ENCODE data around the gene KLF12.

Gene KLF12

DNA sequence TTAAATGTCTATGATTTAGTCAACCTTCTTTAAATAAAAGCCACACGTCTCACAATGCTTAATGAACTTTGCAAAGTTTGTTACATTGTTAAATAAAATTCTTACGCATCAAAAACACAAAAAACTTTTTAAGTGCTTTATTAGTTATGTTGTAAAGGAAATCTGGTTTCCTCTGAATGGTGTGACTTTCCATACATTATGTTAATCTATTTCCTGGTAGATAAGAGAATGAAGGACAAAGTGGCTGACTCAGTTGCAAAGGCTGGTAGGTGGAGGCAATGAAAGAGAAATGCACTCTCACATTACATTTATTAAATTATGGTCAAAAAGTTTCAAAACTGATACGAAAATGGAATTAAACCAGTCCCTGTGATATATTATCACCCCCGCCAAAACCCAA is 15.9 kb downstream of the KLF12 start:
- H3K27ac Mint-ChIP-seq = no peak overlapping the region
- peaks cover 56% of the 10 kb centered on the region for H3K4me1 Mint-ChIP-seq
- H3K9me3 Mint-ChIP-seq = peaks cover 18% of the 10 kb centered on the region
- H3K4me3 Mint-ChIP-seq = no peak overlapping the region
- no peak for ATAC-seq
- no peaks in the 10 kb centered on the region for H3K27me3 Mint-ChIP-seq
- peaks cover 59% of the 10 kb centered on the region for H3K36me3 Mint-ChIP-seq

DNA sequence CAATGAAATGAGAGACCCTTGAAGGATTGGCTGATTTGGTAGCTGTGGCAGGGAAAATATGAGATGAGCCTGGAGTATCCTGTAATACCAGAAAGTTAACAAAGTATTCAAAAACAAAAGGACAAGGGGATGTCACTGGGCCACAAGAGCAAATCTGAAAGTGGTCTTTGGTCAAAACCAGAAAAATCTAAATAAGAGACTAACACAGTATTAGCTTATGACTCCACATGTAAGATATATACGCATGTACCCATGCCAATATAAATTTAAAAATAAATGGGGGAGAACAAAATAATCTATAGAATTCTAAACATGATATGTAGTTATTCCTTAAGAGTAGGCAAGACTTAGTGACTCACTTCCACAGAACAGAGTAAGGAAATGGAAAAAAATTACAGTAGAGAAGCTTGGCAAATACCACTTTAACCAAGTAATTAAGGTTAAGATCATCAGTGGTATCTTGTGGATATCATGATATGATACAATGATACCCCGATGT is 16.9 kb downstream of the KLF12 start:
- Mint-ChIP-seq H3K27ac (no peak overlapping the region), H3K4me1 (peaks cover 62% of the 10 kb centered on the region), H3K27me3 (no peaks in the 10 kb centered on the region), H3K4me3 (no peak overlapping the region), H3K9me3 (peaks cover 18% of the 10 kb centered on the region), H3K36me3 (peaks cover 69% of the 10 kb centered on the region)
- ATAC-seq = no peak

GRCh38 chr13:74115133-74115532 is 19.1 kb downstream of the KLF12 start:
- no peak for ATAC-seq
- H3K27ac Mint-ChIP-seq = no peak overlapping the region
- peaks cover 12% of the 10 kb centered on the region for H3K9me3 Mint-ChIP-seq
- H3K36me3 Mint-ChIP-seq = peaks cover 54% of the 10 kb centered on the region
- H3K27me3 Mint-ChIP-seq = no peaks in the 10 kb centered on the region
- H3K4me3 Mint-ChIP-seq = no peak overlapping the region
- peaks cover 56% of the 10 kb centered on the region for H3K4me1 Mint-ChIP-seq

DNA sequence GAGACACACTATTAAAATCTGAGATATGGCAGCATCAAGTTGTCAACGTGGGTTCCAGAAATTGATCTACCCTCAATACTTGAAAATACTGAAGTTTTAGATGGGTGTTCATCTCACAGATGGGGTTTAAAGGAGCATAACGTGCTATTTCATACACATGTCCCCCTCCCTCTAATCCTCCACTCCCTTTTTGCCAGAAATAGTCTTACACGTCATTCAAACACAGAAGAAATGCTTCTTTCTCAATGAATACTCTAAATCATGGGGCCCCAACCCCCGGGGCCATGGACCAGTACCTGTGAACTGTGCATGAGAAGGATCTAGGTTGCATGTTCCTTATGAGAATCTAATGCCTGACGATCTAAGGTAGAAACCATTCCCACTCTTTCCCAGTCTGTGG is 19.6 kb downstream of the KLF12 start:
- Mint-ChIP-seq H3K27ac (no peak overlapping the region), H3K4me1 (peaks cover 61% of the 10 kb centered on the region), H3K27me3 (no peaks in the 10 kb centered on the region), H3K4me3 (no peak overlapping the region), H3K36me3 (peaks cover 50% of the 10 kb centered on the region), H3K9me3 (peaks cover 12% of the 10 kb centered on the region)
- no peak for ATAC-seq

GRCh38 chr13:74114202-74114601 is 20.0 kb downstream of the KLF12 start:
- H3K36me3 Mint-ChIP-seq = peaks cover 45% of the 10 kb centered on the region
- peaks cover 7% of the 10 kb centered on the region for H3K9me3 Mint-ChIP-seq
- no peaks in the 10 kb centered on the region for H3K27me3 Mint-ChIP-seq
- H3K4me3 Mint-ChIP-seq = no peak overlapping the region
- ATAC-seq = no peak
- H3K27ac Mint-ChIP-seq = no peak overlapping the region
- peaks cover 60% of the 10 kb centered on the region for H3K4me1 Mint-ChIP-seq

GRCh38 chr13:74111901-74112824 is 22.0 kb downstream of the KLF12 start:
- Mint-ChIP-seq H3K4me3 (no peak overlapping the region), H3K9me3 (peaks cover 3% of the 10 kb centered on the region), H3K27ac (no peak overlapping the region), H3K4me1 (peaks cover 50% of the 10 kb centered on the region), H3K27me3 (no peaks in the 10 kb centered on the region), H3K36me3 (peaks cover 33% of the 10 kb centered on the region)
- ATAC-seq = no peak

DNA sequence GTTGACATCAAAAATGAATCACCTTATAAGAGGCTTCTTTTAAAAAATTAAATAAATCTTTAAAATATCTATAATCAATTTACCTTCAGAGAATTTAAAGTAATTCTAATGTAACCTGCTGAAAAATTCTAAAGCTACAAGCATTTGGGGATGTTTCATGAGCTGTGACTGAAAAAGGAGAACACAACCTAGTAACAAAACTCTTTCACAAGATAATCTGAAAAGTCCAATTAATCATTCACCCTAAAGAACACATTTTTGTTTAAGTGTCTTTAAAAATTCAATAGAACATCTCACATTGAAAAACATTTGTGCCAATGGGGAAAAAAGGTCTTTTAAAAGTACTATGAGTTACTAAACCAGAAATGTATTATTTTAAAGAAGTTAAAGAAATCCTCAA is 22.8 kb downstream of the KLF12 start:
- ATAC-seq = no peak
- peaks cover 31% of the 10 kb centered on the region for H3K36me3 Mint-ChIP-seq
- peaks cover 54% of the 10 kb centered on the region for H3K4me1 Mint-ChIP-seq
- no peaks in the 10 kb centered on the region for H3K27me3 Mint-ChIP-seq
- no peak overlapping the region for H3K27ac Mint-ChIP-seq
- H3K4me3 Mint-ChIP-seq = no peak overlapping the region
- H3K9me3 Mint-ChIP-seq = peaks cover 3% of the 10 kb centered on the region

DNA sequence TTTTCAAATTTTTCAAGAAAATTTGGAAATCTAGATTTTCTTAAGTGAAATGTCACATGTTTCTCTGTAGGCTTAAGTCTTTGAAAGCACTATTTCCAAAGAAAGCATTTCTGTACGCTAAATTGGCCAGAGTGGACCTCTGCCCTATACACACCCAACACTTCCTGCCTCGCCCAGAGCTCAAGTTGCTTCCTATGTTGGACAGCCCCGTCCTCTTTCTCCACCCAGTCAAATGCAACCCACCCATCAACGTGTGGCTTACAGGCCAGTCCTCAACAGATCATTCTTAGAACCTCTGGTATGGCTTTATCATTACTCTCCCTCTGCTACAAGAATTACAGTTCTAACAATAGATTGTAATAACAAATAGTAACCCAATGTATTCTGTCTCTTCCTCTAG is 24.2 kb downstream of the KLF12 start:
- Mint-ChIP-seq H3K27me3 (no peaks in the 10 kb centered on the region), H3K9me3 (no peaks in the 10 kb centered on the region), H3K27ac (no peak overlapping the region), H3K4me3 (no peak overlapping the region), H3K36me3 (peaks cover 24% of the 10 kb centered on the region), H3K4me1 (peaks cover 53% of the 10 kb centered on the region)
- ATAC-seq = no peak

GRCh38 chr13:74107598-74107997 is 26.6 kb downstream of the KLF12 start:
- peaks cover 51% of the 10 kb centered on the region for H3K4me1 Mint-ChIP-seq
- ATAC-seq = no peak
- no peak overlapping the region for H3K4me3 Mint-ChIP-seq
- H3K36me3 Mint-ChIP-seq = peaks cover 8% of the 10 kb centered on the region
- no peak overlapping the region for H3K27ac Mint-ChIP-seq
- no peaks in the 10 kb centered on the region for H3K27me3 Mint-ChIP-seq
- no peaks in the 10 kb centered on the region for H3K9me3 Mint-ChIP-seq

DNA sequence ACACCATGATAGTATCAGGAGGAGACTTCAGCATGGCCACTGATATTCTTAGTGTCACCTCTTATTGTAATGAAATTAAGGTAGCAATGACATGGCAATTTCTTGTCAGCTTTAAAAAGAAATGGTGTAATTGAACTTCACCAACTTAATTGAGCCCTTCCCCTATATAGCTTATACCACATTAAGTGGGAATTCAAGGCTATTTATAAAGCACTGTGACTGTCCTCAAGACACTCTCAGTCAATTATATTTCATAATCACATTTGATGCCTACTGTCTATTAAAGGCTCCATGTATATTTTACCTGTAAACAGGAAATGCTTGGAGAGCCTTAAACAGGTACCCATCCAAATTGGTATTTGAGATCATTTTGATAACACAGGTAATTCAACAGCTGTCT is 28.3 kb downstream of the KLF12 start:
- Mint-ChIP-seq H3K4me1 (peaks cover 63% of the 10 kb centered on the region), H3K36me3 (peaks cover 15% of the 10 kb centered on the region), H3K9me3 (peaks cover 3% of the 10 kb centered on the region), H3K27ac (peak overlapping the region; percentile 55), H3K27me3 (no peaks in the 10 kb centered on the region), H3K4me3 (no peak overlapping the region)
- no peak for ATAC-seq

DNA sequence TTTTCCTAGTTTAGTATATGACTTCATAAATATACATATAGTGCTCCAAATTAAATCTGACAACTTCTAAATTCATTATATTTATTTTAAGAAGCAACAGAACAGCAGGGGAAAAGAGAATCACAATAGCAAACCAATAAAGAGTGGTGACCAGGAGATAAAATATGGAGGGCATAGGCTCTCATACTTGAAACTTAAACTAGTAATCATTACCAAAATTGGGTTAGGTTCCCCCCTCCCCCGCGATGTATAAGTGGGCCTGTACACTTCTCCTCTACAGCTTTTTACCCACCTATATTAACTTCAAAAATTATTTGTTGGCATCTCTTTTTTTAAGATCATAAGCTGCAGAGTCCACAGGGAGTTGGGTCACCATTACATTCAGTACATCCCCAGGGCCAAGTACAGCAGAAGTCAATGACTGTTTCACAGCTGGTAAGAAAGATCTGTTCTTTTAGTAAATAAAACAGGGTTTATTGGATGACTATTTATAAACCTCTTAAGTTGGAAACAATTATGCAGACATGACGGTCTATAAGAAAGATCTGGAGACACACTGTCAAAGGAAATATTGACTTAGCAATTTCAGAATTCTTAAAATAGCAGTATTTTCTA is 29.4 kb downstream of the KLF12 start:
- H3K27ac Mint-ChIP-seq = peak overlapping the region; percentile 55
- no peaks in the 10 kb centered on the region for H3K27me3 Mint-ChIP-seq
- no peak for ATAC-seq
- H3K4me3 Mint-ChIP-seq = no peak overlapping the region
- H3K4me1 Mint-ChIP-seq = peaks cover 59% of the 10 kb centered on the region
- H3K9me3 Mint-ChIP-seq = peaks cover 3% of the 10 kb centered on the region
- peaks cover 19% of the 10 kb centered on the region for H3K36me3 Mint-ChIP-seq

DNA sequence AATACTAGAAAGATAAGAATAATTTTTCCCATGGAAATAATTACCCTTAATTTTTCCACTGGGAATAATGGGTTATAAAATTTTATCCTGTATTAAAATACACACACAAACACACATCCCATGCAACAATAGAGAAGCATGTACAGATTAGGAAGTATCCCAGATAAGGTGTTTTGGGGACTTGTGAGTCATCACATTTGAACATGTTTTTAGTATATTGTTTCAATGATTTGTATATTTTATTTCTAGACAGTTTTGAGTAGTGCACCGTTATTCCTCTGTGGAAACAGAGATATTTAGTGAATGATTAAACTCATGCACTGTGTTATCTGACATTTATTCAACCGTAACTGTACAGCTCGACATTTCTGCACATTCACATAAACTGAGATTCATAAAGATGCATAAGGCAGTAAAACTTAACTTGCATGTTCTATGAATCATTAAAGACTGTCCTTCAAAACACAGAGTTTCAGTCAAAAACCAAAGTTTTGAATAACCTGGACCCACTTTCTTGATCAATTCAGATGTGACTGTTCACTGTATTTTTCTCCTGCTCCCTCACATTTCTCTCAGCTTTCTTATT is 30.1 kb downstream of the KLF12 start:
- Mint-ChIP-seq H3K4me1 (peaks cover 62% of the 10 kb centered on the region), H3K9me3 (peaks cover 3% of the 10 kb centered on the region), H3K4me3 (no peak overlapping the region), H3K27me3 (no peaks in the 10 kb centered on the region), H3K27ac (no peak overlapping the region), H3K36me3 (peaks cover 21% of the 10 kb centered on the region)
- ATAC-seq = no peak

DNA sequence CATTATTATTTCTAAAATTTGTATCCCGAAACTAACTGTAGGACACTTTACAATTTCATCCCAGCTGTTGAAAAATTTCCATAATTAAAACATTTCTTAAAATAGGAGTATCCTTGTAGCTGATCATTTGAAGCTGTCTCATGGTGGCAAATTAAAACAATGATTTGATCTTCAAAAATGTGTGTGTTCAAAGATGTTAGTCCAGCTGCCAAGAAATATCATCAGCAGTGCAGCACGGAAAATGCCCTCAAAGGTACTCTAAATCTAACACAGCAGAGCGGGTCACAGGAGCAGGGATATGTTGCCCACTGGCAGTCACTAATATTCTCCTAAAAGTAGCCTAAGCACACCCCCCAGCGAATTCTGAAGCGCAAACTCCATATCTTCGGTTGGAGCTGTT is 31.0 kb downstream of the KLF12 start:
- no peak for ATAC-seq
- Mint-ChIP-seq H3K27ac (no peak overlapping the region), H3K4me1 (peaks cover 65% of the 10 kb centered on the region), H3K27me3 (no peaks in the 10 kb centered on the region), H3K4me3 (no peak overlapping the region), H3K9me3 (peaks cover 3% of the 10 kb centered on the region), H3K36me3 (peaks cover 21% of the 10 kb centered on the region)

DNA sequence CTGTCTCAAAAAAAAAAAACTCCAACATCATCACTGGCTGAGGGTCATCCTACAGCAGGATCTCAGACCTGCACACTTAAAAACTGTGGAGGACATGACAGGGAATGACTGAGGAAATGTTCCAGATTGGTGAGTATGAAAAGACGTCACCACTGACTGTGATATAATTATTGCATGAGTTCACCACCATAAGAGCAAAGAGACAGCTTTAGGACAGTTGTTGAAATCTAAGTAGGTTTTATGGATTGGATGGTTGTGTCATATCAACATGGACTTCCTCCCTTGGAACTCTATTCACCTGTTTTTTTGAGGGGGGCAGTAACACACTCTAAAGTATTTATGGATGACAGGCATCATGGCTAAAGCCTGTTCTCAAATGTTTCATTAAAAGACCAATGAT is 31.5 kb downstream of the KLF12 start:
- H3K27me3 Mint-ChIP-seq = no peaks in the 10 kb centered on the region
- no peak for ATAC-seq
- no peak overlapping the region for H3K27ac Mint-ChIP-seq
- H3K9me3 Mint-ChIP-seq = peaks cover 3% of the 10 kb centered on the region
- H3K36me3 Mint-ChIP-seq = peaks cover 21% of the 10 kb centered on the region
- H3K4me3 Mint-ChIP-seq = no peak overlapping the region
- H3K4me1 Mint-ChIP-seq = peaks cover 68% of the 10 kb centered on the region

DNA sequence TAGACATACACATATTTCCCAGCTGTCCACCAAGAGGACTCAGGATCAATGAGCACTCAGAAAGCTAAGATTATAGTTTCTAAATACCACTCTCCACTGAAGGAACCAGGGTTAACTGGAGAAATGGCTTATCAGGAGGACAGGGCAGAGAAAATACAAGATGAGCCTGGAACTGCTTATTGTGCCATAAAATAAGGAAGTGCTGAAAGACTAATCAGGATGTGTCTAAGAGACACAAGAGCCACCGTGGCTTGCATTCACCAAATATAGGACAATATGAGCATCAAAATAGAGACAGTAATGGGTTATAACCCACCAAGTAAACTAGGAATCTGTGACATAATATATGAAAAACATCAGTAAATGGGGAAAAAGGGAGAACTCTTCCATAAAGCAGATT is 32.8 kb downstream of the KLF12 start:
- H3K36me3 Mint-ChIP-seq = peaks cover 16% of the 10 kb centered on the region
- no peak overlapping the region for H3K4me3 Mint-ChIP-seq
- peaks cover 3% of the 10 kb centered on the region for H3K9me3 Mint-ChIP-seq
- peak overlapping the region; percentile 59 for H3K27ac Mint-ChIP-seq
- H3K27me3 Mint-ChIP-seq = no peaks in the 10 kb centered on the region
- no peak for ATAC-seq
- H3K4me1 Mint-ChIP-seq = peaks cover 64% of the 10 kb centered on the region
